ENCODE data around the gene AP2A2. TPM values are rescaled to one million over a fixed set of nuclear protein-coding genes. Genes with fewer than 3 reads are reported as not detected.

AP2A2 gene
- 10 to 100 TPM; 74.4 to 84.3 (median 79.2) TPM for polyA plus RNA-seq (ENCODE audit: insufficient read depth in 1 of 5, insufficient read length in 5 of 5, low replicate concordance in 1 of 5)
- long read RNA-seq, donor 1, full-length matches to known transcripts, result 10 of 28 reads
- long read RNA-seq, donor 1, partial matches to known transcripts, result 18 of 28 reads
- long read RNA-seq, donor 1, other reads (novel, unspliced or antisense), result 0 of 28 reads
- long read RNA-seq, donor 2, full-length matches to known transcripts, result 10 of 10 reads
- long read RNA-seq, donor 2, partial matches to known transcripts, result 0 of 10 reads
- long read RNA-seq, donor 2, other reads (novel, unspliced or antisense), result 0 of 10 reads
- long read RNA-seq, donor 3, full-length matches to known transcripts, result 4 of 22 reads
- long read RNA-seq, donor 3, partial matches to known transcripts, result 18 of 22 reads
- long read RNA-seq, donor 3, other reads (novel, unspliced or antisense), result 0 of 22 reads
- long read RNA-seq, donor 4, full-length matches to known transcripts, result 2 of 14 reads
- long read RNA-seq, donor 4, partial matches to known transcripts, result 12 of 14 reads
- long read RNA-seq, donor 4, other reads (novel, unspliced or antisense), result 0 of 14 reads
- long read RNA-seq, donor 5, full-length matches to known transcripts, result 3 of 25 reads
- long read RNA-seq, donor 5, partial matches to known transcripts, result 22 of 25 reads
- long read RNA-seq, donor 5, other reads (novel, unspliced or antisense), result 0 of 25 reads
- long read RNA-seq, donor 6, full-length matches to known transcripts, result 10 of 16 reads
- long read RNA-seq, donor 6, partial matches to known transcripts, result 6 of 16 reads
- long read RNA-seq, donor 6, other reads (novel, unspliced or antisense), result 0 of 16 reads
- long read RNA-seq, donor 7, full-length matches to known transcripts, result 9 of 9 reads
- long read RNA-seq, donor 7, partial matches to known transcripts, result 0 of 9 reads
- long read RNA-seq, donor 7, other reads (novel, unspliced or antisense), result 0 of 9 reads
- long read RNA-seq, donor 8, full-length matches to known transcripts, result 1 of 1 reads
- long read RNA-seq, donor 8, partial matches to known transcripts, result 0 of 1 reads
- long read RNA-seq, donor 8, other reads (novel, unspliced or antisense), result 0 of 1 reads

DNA sequence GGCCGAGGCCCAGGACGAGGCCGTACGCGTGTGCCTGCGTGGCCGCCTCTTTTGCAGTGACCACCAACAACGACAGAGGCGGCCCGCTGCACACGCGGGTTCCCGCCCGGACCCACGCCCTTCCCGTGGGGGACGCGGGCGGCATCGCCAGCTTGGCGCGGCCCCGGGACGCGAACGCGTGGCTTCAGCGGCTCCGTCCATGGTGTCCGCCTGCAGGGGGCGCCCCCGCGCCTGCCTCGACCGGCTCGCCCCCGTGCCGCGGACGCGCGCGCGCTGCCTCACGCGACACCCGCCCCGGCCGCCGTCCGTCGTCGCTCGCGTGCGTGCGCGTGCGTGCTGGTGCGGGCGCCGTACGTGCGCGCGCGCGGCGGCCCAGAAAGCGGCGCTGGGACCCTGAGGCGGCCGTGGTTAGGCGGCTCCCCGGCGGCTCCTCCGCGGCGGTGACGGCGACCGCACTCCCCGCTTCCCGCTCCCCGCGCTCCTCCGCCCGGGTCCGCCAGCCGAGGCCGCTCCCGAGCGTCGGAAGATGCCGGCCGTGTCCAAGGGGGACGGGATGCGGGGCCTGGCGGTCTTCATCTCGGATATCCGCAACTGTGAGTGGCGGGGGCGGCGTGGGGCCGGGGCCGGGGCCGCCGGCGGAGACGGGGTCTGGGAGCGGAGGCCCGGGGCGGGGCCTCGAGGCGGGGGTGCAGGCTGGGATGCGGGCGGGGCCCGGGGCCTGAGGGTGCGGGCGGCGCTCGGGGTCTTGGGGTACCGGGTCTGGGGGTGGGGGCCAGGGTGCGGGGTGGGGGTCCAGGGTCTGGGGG lies at the start of gene AP2A2:
Gene AP2A2, plus strand, starts transcription at position 375 of the 806 bp plus-strand sequence. Its CDS starts 152 bp downstream, at position 527.
- peak; percentile 87 to 89 for DNase-seq

DNA sequence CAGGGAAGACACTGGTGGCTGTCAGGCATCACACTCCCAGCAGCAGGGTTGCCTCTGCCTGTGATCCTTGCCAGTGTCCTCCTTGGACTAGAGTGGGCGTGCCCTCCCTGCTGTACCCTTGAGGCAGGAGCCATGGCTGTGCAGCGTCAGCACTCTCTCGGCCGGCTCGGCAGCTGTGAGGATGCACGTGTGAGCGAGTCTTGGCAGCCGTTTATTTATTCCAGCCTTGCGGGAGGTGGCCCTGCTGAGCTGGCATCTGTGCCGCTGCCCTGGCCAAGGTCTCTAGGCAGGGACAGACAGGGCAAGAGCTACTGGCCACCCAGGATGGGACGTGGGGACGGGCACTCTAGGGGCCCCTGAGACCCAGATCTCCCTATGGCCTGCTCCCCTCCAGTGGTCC lies 49.1 kb upstream of the AP2A2 start:
- DNase-seq, result no peak

DNA sequence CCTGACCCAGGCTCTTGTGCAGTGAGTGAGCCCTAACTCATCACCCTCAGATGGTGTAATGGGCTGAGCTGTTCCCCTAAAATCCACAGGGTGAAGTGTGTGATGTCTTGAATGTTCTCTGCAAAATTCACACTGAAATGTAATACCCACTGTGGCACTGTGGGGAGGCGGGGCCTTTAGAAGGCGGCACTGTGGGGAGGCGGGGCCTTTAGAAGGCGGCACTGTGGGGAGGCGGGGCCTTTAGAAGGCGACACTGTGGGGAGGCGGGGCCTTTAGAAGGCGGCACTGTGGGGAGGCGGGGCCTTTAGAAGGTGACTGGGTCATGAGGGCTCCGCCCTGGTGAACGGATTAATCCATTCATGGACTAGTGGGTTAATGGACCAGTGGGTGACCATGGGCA lies 48.1 kb upstream of the AP2A2 start:
- no peak for DNase-seq

DNA sequence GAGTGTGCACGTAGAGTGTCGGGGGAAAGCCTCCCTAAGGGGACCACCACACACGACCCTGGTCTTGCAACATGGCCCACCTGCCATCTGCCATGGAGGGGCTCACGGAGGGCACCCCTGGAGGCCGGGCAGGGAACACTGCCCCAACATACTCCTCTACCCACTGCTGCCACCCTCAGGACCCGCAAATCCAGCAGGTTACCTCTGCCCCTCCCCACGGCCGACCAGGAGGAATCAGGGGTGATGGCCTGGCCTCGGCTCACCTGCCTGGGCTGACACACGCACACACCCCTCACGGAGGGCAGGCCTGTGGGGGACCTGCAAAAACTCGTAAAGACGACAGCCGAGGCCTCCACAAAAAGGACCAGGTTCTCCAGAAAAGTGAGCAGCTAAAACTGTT lies 45.2 kb upstream of the AP2A2 start:
- DNase-seq, result no peak

DNA sequence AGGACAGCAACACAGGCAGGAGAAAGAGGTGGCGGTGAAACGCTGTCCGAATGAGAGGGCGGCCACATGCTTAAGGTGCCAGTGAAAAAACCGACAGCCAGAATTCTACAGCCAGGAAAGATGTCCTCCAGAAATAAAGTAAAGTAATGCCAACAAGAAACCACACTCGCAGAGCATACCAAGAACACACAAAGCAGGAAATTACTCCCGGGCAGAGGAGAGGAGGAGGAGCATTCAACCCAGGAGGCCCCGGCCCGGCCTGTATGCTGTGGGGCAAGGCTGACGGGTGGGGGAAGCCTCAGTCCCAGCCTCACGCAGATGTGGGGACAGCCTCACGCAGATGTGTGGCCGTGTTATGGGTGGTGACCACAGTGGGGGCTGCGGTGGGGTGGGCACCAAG lies 43.1 kb upstream of the AP2A2 start:
- no peak for DNase-seq

DNA sequence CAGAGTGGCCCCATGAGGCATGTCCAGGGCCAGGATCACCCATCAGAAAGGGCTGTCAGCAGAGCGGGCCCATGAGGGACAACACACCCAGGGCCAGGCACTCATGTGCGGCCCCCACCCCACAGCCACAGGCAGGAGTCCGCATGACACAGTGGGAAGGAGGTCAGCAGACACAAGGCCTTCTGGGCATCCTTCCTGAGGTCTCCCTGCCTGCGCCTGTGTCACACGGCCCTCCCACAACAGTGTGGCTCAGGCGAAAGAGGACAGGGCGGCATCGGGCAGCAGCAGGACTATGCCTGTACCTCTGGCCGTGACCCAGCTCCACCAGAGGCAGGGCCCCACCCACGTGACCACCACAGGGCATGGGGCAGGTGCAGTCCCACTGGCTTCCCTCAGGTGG lies 42.1 kb upstream of the AP2A2 start:
- no peak for DNase-seq

DNA sequence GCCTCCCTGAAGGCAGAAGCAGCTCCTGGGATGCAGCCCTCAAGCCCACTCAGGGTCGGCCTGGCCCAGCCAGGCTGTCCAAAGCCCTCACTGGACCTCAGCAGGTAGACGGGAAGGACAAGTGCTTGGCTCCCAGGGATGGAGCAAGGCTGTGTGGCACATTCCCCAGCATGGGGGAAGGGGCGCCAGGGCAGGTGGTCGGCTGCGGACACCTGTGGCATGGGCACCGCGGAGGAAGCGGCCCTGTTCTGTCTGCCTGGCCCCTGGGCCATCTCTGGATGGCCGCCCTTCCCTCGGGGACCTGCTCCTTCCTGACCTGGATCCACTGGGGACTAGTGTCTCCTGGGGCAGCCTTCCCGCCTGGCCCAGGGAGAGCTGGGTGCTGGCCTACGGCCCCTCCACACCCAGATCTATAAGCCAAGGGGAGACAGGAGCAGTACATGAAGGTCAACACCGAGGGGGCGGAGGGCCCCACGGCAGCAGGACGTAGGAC lies 41.0 kb upstream of the AP2A2 start:
- DNase-seq, result no peak

DNA sequence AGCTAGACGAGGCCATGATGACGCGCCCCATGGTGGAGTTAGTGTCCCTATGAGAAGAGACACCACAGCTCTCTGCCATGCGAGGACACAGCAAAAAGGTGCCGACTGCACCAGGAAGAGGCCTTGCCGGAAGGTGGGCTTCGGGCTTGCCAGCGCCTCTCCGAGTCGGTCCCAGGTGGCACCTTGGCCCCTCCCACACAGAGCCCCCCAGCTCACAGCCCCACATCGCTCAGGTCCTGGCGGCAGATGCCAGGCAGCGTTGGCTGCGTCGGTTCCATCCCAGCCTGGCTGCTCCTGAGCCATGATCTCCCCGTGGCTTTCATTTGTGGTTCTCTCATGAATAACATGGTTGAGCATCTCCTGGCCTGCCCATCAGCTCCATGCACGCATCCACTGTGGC lies 39.1 kb upstream of the AP2A2 start:
- no peak for DNase-seq

DNA sequence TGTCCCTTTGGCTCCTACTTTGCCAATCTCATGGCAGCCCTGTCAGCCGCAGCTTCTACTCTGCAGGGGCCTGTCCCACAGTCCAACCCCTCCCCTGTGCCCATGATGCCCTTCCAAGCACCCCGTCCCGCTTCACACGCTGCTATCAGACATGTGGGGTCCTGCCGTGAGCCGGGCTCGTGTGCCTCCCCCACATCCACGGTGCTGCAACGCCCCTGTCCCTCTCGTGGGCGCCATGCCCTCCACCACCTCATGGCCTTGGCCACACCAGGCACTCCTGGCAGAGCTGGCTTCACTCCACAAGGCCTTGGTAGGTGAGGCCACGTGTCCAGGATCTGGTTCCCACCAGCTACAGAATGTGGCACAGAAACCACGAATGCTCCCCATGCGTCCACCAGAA lies 38.1 kb upstream of the AP2A2 start:
- no peak for DNase-seq

DNA sequence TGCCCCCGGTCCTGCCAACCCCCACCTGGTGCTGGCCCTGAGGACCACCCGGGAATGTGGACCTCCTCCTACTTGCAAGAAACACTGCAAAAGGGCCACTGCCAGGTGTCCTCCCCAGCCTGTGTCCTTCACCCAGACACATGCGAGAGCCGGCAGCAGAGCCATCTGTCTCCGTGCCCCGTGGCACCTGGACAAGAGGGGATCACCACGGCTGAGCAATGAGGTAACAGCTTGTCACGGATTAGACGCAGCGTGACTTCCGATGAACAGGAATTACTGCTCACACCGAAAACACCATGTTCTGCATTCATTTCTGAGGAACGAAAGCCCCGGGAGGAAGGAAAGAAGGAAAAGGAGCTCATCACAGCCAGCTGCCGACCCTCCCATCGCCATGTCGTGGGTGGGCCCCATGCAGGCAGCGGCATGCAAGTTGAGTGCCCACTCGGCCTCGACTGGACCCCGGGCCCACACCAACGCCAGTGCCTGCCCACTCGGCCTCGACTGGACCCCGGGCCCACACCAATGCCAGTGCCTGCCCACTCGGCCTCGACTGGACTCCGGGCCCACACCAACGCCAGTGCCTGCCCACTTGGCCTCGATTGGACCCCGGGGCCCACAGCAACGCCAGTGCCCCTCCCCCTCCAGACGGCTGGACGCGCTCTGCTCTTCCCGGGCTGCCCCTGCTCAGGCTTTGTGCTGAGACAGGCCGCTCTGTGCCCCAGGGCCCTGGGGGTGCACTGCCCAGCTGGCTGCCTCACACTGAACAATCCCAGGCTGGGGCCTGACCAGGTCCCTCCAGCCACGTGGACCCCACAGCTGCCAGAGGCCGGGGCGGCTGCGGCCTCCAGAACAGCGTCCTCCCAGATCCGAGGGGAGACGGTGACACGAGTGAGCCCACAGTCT lies 37.1 kb upstream of the AP2A2 start:
- DNase-seq, result no peak

DNA sequence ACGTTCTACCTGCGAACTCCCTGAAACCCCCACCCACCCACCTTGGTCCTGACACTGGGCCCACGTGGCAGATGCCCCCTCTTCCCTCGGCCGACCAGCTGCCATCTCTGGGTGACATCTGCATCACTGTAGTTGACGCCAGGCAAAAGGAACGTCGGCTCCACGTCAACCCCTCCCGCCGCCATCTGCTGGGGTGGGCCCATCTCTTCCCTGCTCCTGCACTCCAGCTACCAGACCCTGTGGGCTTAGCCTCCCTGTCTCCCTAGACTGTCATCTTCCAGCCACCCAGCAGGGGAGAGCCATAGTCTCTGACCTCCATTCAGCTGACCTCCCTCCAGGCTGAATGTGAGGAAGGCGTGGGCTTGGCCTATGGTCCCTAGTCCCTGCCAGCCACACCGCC lies 36.4 kb upstream of the AP2A2 start:
- DNase-seq, result no peak

DNA sequence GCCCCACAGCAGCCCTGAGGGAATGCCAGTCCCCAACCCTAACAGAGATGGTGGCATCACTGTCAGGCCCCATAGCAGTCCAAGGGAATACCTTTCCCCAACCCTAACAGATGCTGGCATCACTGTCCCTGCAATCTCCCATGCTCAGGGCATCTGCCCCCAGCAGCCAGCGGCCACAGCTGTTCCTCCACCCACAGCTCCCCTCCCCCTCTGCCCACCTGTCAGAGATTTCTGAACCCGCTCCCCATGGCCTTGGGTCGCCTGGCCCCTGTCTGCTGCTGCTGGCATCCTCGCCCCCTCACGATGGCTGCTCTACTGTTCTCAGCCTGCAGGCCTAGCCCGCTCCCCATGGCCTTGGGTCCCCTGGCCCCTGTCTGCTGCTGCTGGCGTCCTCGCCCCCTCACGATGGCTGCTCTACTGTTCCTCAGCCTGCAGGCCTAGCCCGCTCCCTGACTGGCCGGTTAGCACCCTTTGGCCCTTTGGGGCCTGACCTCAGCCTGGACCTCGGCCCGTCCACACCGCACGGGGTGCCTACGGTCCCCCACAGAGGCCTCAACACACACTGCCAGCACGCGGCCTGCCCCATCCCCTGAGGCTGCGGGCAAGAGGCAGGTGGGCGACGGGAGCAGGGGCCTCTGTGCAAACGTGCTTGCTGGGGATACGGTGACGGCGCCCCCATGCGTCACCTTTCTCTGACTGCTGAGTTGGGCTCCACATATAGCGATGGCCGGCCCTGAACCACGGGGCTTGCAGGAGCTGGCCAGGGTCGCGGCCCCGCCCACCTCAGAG lies 35.8 kb upstream of the AP2A2 start:
- DNase-seq, result no peak

DNA sequence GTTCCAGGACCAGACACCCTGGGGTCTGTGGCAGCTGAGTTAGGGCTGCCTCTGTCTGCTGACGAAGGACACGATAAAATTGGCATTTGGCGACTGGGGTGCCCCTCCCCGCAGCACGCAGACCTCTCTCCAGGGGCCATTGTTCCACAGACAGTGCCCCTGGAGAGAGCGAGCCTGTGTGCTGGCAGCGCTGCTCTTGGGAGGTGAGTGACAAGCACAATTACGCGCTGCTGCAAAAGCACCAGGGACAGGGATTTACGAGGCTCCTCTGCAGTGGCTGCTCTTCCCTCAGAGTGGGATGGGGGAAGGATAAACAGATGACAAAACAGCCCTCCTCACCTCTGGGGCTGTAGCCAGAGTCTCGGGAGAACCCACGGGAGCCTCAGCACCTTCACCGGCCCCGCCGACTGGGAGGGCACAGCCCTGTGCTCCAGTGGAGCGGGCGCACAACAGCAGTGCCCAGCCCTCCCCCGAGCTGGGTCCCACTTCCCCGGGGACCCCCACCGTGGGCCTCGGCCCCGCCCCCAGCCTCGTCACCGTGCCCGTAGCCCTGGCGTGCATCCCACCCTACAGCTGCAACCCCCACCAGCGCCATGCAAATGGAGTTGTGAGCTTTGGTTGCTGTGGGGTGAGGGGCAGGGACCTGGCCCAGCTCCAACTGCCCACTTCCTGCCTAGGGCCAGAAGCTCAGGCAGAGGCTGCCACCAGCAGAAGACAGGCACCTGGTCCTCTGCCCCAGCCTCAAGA lies 34.7 kb upstream of the AP2A2 start:
- DNase-seq, result no peak

DNA sequence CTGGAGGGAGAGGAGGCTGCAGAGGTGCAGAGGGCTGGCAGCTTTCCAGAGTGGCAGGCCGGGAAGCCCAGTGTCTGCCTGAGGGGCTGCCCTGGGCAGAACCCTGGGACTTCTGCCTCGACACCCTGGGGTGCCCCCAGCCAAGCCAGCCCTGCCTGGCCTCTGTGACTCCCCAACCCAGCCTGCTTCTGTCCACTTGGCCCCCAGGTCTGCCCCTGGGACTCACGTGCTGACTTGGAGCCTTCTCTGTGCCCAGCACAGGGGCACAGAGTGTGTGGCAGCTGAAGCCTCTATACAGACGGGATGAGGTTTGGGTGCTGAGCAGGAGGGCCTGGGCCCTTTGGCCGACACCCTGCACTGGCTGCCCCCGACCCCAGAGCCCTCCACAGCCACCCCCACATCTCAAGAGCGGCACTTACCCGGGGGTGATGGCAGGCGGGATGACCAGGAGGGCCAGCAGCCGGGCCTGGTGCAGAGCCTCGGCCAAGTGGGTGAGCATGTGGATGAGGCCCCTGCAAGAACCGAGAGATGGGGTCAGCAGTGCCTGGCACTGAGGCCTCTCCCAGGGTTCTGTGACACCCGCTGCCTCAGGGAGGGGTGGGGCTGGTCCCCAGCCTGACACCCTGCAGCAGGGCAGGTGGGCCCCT lies 32.5 kb upstream of the AP2A2 start:
- no peak for DNase-seq

DNA sequence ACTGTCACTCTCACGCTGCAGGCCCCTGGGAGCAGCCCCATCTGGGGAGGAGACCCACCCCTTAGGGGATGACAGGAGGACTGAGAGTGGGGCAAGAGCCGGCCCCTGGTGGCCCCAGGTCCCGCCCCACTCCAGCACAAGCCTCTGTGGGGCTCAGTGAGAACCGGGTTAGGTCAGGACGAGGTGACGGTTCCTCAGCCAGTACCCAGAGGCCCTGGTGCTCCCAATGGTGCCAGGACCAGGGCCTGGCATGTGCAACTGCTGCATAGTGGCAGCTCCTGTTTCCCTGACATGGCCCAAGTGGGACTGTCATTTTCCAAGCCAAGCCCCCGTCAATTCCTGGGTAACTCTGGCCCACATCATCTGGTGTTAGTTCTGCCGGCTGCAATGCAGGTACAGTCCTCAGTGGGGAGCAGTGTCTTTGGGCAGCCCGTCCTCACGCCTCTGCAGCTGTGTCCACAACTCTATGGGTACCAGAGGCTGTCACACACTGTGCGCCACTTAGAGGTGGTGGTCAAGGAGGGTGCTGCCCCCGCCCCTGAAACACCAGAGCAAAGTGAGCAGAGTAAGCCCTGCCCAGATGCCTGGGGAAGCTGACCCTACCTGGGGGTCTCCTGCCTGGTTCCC lies 31.0 kb upstream of the AP2A2 start:
- DNase-seq, result no peak

DNA sequence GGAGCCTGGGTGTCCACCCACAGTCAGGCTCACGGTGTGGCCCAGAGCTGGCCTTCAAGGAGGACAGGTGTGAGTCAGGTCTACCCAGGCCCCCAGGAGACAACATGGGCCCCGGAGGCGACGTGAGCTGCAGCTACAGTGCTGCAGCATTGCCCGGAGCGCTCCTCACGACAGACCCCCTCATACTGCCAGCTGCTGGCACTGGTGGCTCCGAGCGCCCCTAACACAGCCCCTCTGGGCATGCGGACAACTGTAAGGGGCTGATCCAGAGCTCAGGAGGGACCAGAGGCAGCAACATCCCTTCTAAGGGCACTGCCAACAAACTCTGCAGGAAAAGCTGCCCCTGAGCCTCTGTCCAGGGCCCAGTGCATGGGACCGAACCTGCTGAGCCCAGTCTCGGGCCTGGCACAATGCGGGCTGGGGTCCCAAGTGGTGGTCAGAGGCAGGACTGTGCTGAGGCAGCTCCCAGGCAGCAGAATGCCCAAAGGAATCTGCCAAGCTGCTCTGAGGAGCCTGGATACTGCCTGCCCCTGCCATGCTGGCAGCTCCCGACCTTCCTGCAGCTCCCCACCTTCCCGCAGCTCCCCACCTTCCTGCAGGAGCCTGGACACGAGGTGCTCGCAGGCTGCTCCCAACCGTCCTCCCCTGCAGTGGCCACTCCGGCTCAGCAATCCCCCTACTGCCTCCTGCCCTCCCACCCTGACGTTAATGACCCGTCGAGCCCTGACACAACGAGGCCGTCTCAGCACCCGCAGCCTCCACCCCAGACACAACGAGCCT lies 30.1 kb upstream of the AP2A2 start:
- DNase-seq, result no peak

All from right lung (tissue), 10 donors.